Lung microvascular endothelial cell (primary cell): Measurements from ENCODE around the gene OSBP2. TPM values are rescaled to one million over a fixed set of nuclear protein-coding genes. Genes with fewer than 3 reads are reported as not detected.
A peak's percentile ranks its signal among the peaks of the same experiment; 100 is the strongest.

Source experiments
- DNase-seq, 2 donors: peaks; one replicate each; pipeline versions ENCODE4 v3.0.0 to v3.0.0-alpha.2; 2010; ENCODE audit warnings: low read depth in 2 of 2
- total RNA-seq: library from RNA; depleted of rRNA; stranded (reverse); fragments of >200 nt; gene quantifications from 2 replicates; pipeline ENCODE4 v1.2.1, GENCODE V29; 2014

Gene OSBP2
- total RNA-seq, 1 donor from 2014 or later: 15.9 TPM

GRCh38 chr22:30806391-30806861 lies 111.8 kb downstream of the OSBP2 start:
- peak; percentile 26 to 93 for DNase-seq

- DNase-seq: peak in 1 of 2 donors; percentile 54
Measured at GRCh38 chr22:30809086-30809485, 114.4 kb downstream of the OSBP2 start.

- DNase-seq: no peak
Measured at GRCh38 chr22:30810105-30810504, 115.4 kb downstream of the OSBP2 start.

- peak in 1 of 2 donors; percentile 19 for DNase-seq
Measured at GRCh38 chr22:30813936-30814335, 119.3 kb downstream of the OSBP2 start.

GRCh38 chr22:30816413-30816812 lies 121.7 kb downstream of the OSBP2 start:
- no peak for DNase-seq

GRCh38 chr22:30821381-30821780 lies 126.7 kb downstream of the OSBP2 start:
- no peak for DNase-seq

GRCh38 chr22:30821863-30822215 lies 127.2 kb downstream of the OSBP2 start:
- no peak for DNase-seq

- peak; percentile 21 to 33 for DNase-seq
Measured at GRCh38 chr22:30822216-30823014, 127.7 kb downstream of the OSBP2 start.

GRCh38 chr22:30823015-30823370 lies 128.3 kb downstream of the OSBP2 start:
- DNase-seq: peak; percentile 31 to 40

GRCh38 chr22:30824096-30824495 lies 129.4 kb downstream of the OSBP2 start:
- DNase-seq: no peak

GRCh38 chr22:30824711-30825110 lies 130.0 kb downstream of the OSBP2 start:
- no peak for DNase-seq

GRCh38 chr22:30825711-30826505 lies 131.2 kb downstream of the OSBP2 start:
- no peak for DNase-seq

- DNase-seq: no peak
Measured at GRCh38 chr22:30826670-30827355, 132.1 kb downstream of the OSBP2 start.

GRCh38 chr22:30827646-30828045 lies 133.0 kb downstream of the OSBP2 start:
- DNase-seq: no peak

- DNase-seq: no peak
Measured at GRCh38 chr22:30828187-30829155, 133.8 kb downstream of the OSBP2 start.

- peak; percentile 62 to 96 for DNase-seq
Measured at GRCh38 chr22:30829901-30830550, 135.4 kb downstream of the OSBP2 start.

GRCh38 chr22:30830907-30831306 lies 136.2 kb downstream of the OSBP2 start:
- DNase-seq: peak; percentile 81 to 99

- no peak for DNase-seq
Measured at GRCh38 chr22:30832407-30832987, 137.8 kb downstream of the OSBP2 start.

GRCh38 chr22:30833322-30833721 lies 138.6 kb downstream of the OSBP2 start:
- no peak for DNase-seq

- DNase-seq: no peak
Measured at GRCh38 chr22:30837531-30837930, 142.9 kb downstream of the OSBP2 start.
